Frontal cortex (tissue), 4 donors: ENCODE measurements around the gene SLC9A9. TPM values are rescaled to one million over a fixed set of nuclear protein-coding genes. Genes with fewer than 3 reads are reported as not detected.
"Not testable (repeated sequence)": the region's sequence is repeated elsewhere in the genome, so short reads cannot be mapped to it uniquely, and the experiment has no call there.

Experiments
- DNase-seq, 2 donors: peaks; one replicate each; pipeline ENCODE4 v3.0.0; 2012; ENCODE audit warnings: low spot score in 2 of 2
- FAIRE-seq: peaks from 2 replicates; lab custom pipeline; 2012; peaks lifted over from hg19 to GRCh38; lab: Jason Lieb, UNC
- total RNA-seq: library from RNA; depleted of rRNA; stranded (reverse); fragments of >200 nt; gene quantifications from one replicate; pipeline ENCODE4 v1.2.3, GENCODE V29; 2014
- donor health status: control.
- donor health status: control.
- donor health status: control.

SLC9A9 gene
- total RNA-seq, 1 donor from 2014 or later: 4.9 TPM

DNA sequence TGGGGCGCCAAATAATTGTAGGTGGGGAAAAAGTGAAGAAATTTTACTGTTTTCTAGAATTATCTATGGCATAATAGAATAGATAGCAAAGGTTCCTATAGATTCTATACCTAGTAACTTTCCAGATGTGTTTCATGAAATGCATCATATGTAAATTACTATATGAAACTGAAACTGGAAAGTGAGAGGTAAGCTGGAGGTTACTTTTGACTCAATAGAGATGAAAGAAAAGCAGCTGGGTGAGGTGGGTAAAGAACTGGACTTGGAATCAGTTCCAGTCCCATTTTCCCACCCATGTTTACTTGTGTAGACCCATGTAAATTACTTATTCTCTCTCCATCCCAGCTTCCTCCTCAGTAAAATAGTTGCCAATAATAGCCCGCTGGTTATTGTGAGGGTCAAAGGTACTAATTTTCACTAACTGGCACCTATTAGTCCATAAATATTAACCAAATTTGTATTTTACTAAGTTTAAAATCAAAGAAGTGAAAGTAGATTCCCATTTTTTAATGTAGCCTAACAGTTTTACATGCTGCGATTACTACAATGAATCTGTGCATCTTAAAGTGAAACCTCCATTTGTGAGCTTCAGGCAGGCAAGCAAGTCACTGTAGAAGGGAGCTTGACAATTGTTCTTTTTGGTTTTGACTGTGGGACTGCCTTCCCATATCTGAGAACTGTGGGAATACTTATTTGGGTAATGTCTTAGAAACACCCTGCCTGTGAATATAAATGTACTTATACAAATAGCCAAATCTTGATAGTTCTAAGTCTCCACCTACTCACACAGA, 312.1 kb downstream of the SLC9A9 start:
- FAIRE-seq (no peak), DNase-seq (no peak)

DNA sequence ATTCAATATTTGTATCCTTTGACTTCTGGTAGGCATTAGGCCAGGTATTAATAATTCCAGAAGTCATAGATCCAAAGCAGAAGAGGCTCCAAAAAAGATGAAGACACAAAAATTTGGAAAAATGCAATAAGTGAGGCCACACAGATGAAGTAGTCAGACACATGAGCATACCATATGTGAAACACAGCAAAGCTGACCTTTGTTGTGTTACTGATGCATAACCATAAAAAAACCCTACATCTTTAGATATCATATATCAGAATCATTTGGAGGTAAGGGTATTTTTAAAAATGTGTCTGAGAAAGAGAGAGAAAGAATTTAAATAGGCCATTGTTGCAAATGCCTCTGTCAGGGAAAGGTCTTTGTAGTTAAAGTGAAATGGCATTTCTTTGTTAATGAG, 314.9 kb downstream of the SLC9A9 start:
- FAIRE-seq (no peak), DNase-seq (no peak)

GRCh38 chr3:143532091-143532490, 316.2 kb downstream of the SLC9A9 start:
- FAIRE-seq (no peak), DNase-seq (no peak)

GRCh38 chr3:143531101-143531500, 317.2 kb downstream of the SLC9A9 start:
- FAIRE-seq (no peak), DNase-seq (no peak)

DNA sequence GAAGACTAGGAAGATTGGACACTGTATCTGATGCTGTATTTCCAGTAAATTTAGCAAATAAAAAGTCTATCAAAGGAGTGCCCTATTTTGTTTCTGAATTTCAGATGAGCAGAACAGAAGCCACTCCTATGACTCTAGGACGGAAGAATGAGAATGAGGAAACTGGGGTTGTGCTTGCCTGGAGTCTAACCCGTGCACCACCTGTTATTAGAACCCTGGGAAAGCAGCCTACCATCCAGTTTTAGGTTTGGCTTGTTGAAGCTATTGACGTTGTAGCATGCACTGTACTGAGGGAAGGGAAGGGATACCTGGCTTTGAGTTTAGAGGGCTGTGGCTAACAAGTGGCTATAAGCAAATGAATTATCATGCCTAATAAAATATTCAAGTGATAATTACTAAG, 318.5 kb downstream of the SLC9A9 start:
- FAIRE-seq (no peak), DNase-seq (no peak)

- no peak for DNase-seq
- FAIRE-seq: no peak
These were observed 319.2 kb downstream of the SLC9A9 start for GRCh38 chr3:143529018-143529478.

GRCh38 chr3:143526011-143526545, 322.2 kb downstream of the SLC9A9 start:
- no peak for DNase-seq
- no peak for FAIRE-seq

- no peak for DNase-seq
- FAIRE-seq: no peak
These were observed 322.9 kb downstream of the SLC9A9 start for GRCh38 chr3:143525408-143525807.

GRCh38 chr3:143521803-143522202, 326.5 kb downstream of the SLC9A9 start:
- FAIRE-seq (no peak), DNase-seq (no peak)

- not testable (repeated sequence) for DNase-seq, FAIRE-seq
These were observed 331.1 kb downstream of the SLC9A9 start for GRCh38 chr3:143517131-143517530.

DNA sequence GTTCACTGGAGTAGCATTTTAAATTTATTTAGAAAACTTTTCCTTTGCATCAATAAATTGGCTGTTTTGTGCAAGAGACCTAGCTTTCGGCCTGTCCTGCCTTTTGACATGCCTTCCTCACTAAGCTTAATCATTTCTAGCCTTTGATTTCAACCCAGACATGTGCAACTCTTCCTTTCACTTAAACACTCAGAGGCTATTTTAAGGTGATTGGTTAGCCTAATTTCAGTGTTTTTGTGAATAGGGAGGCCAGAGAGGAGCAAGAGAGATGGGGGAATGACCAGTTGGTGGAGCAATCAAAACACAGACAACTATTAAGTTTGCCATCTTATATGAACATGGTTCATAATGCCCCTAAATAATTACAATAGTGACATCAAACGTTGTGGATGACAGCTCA, 333.4 kb downstream of the SLC9A9 start:
- FAIRE-seq (no peak), DNase-seq (no peak)

GRCh38 chr3:143514109-143514508, 334.2 kb downstream of the SLC9A9 start:
- FAIRE-seq: no peak
- DNase-seq: no peak

DNA sequence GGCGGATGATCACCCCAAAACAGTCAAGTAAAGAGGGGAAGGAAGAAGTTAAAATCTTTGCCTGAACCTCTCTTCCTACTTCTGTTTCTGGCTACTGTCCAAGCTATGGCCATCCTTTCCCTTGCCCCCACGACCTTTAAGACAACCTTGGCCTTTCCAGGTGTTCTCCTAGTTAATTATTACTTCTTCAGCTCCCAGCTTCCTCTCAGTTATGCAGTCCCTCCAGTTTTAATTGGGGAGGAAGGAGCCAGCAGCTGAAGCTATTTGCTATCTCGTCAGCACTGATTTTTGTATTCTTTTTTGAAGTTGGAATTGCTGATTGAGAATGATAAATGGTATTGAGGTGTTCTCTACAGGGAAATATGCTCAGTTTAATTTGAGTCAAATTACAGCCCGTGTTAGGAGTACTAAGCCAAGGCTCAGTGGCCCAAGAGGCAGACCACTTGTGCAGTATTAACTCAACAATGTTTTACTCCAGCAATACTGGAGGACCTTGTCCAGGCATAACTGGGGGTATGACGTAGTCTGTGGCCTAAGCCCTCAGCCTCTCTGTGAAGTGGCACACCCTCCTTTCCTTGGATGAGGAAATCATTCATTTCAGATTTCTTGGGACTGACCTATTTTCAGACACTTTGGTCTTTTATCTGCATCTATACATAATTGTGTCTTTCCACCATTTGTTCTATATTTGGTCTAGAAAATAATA, 336.9 kb downstream of the SLC9A9 start:
- FAIRE-seq: no peak

GRCh38 chr3:143510601-143511000, 337.7 kb downstream of the SLC9A9 start:
- no peak for DNase-seq
- FAIRE-seq: no peak

More for the DNA sequence above, 336.9 kb downstream of the SLC9A9 start:
- no peak for DNase-seq

DNA sequence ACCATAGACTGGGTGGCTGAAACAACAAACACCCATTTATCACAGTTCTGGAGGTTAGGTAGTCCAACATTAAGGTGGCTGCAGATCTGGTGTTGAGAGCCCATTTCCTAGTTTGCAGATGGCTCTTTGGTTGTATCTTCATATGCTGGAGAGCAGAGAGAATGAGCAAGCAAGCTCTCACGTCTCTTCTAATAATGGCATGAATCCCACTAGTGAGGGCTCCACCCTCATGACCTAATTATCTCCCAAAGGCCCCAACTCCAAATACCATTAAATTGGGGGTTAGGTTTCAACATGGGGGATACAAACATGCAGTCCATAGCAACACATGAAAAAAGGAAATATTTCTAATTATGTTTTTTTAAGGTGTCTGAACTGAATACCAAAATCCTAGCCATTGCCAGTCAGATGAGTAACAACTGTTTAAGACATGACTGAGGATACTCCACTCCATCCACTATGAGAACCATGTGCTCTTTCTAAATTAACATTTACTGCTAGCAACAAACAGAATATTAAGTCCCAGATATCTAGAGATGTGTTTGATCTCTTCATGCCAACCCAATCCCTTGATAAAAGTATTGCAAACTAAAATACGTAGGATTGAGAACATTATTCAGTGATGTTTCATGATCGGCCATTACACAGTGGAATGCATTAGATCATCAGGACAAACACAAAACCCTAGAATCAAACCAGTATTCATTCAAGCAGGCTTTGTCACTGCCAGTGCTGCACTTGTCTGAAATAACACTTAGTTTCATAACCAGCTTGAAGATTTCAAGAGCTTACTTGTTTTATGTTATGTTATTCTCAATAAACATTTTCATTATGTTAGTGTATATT, 340.3 kb downstream of the SLC9A9 start:
- DNase-seq (no peak), FAIRE-seq (no peak)

DNA sequence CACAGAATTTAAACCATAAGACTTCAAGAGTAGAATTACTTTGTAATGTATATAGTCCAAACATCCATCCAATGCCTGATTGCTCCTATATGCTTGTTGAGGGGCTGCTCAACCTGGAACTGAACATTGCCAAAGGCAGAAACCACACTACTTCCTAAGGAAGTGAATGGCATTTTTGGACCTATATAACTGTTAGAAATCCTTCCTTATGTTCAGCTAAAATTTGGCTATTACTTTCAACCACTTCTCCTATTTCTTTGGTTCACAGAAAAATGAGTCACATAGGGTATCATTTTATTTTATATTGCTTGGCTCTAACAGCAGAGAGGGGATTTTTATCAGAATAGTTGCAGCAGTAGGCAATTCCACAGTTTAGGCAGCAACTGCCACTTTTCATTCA, 342.1 kb downstream of the SLC9A9 start:
- FAIRE-seq: no peak

GRCh38 chr3:143503325-143503885, 344.9 kb downstream of the SLC9A9 start:
- FAIRE-seq (no peak), DNase-seq (no peak)

More for the DNA sequence above, 342.1 kb downstream of the SLC9A9 start:
- no peak for DNase-seq

DNA sequence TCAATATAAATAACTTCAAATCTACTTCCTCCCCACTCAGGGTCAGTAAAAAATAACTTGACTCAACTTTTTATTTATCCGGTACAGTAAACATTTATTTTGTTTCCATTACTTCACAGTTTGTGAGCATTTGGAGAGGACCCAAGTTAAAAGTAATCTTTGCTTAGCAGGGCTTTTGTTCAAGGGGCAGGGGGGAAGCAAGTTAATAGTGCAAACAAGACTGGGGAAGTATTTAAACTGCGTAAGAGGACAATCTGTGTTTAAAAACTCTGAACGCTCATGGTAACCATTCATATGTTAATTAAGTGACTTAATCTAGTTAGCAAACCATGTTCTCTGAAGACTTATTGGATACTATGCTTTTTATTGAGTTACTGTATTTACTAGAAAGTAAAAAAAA, 346.2 kb downstream of the SLC9A9 start:
- DNase-seq (no peak), FAIRE-seq (no peak)

DNA sequence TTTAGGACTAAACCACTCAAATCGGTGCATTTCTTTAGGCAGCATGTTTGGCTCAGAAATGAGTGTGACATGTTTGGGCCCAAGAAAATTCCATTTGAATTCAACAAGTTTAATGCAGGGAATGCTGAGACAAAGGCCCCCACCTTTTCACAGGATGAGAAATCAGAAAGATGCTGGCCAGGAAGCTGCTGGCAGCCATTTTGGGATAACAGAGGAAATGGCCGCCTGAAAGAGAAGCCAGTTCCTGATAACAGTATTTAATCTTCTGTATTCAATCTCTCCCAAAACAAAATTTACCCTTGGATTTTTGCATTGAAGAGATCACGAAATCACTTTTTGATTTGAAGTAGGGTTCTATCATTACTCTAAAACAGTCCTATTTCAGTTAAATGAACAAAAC, 350.9 kb downstream of the SLC9A9 start:
- FAIRE-seq (no peak), DNase-seq (no peak)

DNA sequence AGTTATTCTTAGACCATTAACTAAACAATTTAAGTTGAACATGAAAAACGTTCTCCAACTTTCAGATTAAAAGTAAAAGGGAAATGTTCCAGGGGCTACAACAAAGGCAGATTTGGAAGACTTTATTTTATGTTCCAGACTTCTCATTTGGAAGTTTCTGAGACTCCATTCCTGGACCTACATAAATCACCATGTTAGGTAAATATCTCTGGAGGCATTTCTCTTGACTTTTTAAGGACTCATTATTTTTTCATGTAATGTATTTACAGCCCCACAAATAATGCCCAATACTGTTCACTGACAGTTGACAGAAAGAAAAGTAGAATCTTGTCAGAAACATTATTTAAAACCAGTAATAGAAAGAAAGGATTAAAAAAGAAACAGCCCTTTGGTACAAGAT, 352.1 kb downstream of the SLC9A9 start:
- no peak for FAIRE-seq
- DNase-seq: no peak
